ENCODE results near the gene PUS3. TPM values are rescaled to one million over a fixed set of nuclear protein-coding genes. Genes with fewer than 3 reads are reported as not detected.

PUS3 gene
- total RNA-seq, 1 donor from 2014 or later, result 8.1 TPM

DNA sequence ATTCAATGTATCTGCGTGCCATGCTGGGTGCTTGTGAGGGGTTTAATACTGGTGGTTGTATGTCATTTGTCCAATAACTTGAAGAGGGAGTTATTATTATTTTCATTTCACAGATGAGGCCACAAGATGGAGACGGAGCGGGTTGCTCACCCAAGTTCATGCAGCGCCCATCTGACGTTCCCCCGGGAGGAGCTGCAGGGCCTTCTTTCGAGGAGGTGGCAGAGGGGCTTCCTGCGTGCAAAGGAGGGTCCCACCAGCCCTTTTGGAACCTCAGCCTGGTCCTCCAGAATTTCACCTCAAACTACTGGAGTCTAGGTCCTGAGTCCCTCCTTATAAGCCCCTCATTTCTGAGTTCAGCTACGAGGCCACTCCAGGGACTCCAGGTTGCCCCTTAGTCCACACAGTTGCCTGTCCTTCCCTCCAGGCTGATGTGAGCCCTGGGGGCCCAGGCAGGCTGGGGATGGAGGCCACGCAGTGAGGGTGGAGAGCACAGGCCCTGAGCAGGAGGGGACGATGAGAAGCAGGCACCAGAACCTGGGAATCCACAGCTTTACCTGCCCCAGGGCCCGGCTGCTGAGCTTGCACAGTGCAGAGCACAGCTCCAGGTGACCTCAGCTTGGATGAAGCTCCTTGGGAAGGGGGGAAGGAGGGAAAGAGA is 39.9 kb upstream of the PUS3 start:
- DNase-seq (ENCODE audit: missing footprints) (no peak), ATAC-seq (no peak)
- intact Hi-C loops (cut with DNase I), result loop anchor here (5.0 kb wide), 2 partner anchors 119 to 249 kb away; partner anchors contain the start of gene CDON

- intact Hi-C loops (cut with DNase I), result loop anchor here (5.0 kb wide), 2 partner anchors 120 to 250 kb away; partner anchors contain the start of gene CDON
- ATAC-seq (peak; percentile 74), DNase-seq (ENCODE audit: missing footprints) (no peak)
These were observed 38.9 kb upstream of the PUS3 start for GRCh38 chr11:125941619-125942611.

DNA sequence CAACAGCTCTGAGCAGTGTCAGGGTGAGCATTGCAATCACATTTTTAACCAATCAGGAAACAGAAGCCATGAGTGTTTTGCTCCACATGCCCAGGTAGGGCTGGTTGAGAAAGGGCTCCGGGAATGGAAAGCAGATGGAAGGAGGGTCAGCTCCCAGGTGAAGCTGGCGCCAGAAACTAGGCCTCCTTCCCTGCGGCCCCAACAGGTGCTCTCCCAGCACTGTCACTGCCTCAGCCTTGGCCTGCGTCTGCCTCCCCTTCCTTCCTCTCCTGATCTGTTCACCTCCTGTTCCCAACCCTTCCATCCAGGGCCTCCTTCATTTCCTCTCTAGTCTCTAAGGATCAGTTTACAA is 38.2 kb upstream of the PUS3 start:
- intact Hi-C loops (cut with DNase I), result loop anchor here (5.0 kb wide), 2 partner anchors 121 to 251 kb away; partner anchors contain the start of gene CDON
- no peak for DNase-seq (ENCODE audit: missing footprints)
- no peak for ATAC-seq

DNA sequence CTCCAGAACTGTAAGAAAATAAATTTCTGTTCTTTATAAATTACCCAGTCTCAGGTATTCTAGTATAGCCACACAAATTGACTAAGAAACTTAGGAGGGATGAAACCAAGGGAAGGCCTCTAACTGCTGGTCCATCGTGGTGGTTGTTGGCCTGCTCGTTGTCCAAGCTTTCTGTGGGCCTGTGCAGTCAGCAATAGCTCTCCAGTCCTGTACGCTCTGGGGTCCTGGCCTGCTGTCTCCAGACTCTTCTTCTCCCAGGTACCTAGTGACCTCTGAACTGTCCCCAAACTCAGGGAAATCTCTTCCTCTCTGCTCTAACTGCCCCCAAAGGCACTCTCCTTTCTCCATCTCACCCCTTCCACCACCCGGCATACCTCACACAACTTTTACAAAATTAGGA is 37.1 kb upstream of the PUS3 start:
- intact Hi-C loops (cut with DNase I), result loop anchor here (5.0 kb wide), 2 partner anchors 122 to 252 kb away; partner anchors contain the start of gene CDON
- no peak for ATAC-seq
- DNase-seq (ENCODE audit: missing footprints), result no peak

DNA sequence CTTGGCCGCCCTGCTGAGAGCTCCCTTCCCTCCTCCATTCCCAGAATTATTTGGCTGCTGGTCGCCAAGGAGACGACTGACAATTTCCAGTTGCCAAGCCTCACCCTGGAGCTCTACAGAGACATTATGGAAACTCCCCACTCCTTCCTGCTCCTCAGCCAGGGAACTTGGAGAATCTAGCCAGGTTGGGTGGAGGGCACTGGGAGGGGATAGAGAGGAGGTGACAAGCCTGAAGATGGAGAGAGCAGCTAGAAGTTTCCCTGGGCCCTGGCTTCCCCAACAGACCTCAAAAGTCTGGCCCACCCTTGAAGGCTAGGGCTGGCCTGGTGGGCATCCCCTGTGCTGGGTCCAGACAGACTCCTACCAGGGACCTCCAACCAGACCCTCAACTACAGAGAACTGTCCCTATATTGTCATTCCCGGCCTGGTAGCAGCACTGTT is 36.1 kb upstream of the PUS3 start:
- ATAC-seq (peak; percentile 30), DNase-seq (ENCODE audit: missing footprints) (no peak)
- intact Hi-C loops (cut with DNase I), result no loop called here

GRCh38 chr11:125938418-125938817 is 35.4 kb upstream of the PUS3 start:
- no peak for ATAC-seq
- DNase-seq (ENCODE audit: missing footprints), result no peak
- intact Hi-C loops (cut with DNase I), result no loop called here

DNA sequence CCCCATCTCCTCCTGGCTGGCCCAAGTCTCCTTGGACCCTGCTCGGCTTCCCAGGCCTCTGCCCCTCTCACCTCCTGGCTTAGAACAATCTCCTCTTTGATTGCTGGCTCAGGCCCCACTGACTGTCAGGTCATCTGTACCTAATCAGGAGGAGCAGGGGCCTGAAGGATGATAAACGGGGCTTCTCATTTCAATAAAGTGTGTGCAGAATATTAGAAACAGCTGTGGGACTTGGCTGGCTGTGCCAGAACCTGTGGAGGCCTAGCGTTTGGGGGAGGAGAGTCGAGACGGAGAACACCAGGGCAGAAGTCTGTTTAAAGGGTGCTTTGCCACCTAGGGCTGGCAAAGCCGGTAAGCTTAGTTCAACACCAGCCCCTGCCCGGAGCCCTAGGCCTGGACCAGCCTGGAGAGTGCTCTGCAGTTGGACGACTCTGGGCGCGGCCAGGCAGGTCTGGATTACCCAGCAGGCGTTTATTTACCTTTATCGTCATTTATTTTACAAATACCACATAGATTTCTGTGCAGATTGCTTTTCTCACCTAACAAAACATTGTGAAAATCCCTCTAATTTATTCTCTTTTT is 32.7 kb upstream of the PUS3 start:
- no peak for ATAC-seq

DNA sequence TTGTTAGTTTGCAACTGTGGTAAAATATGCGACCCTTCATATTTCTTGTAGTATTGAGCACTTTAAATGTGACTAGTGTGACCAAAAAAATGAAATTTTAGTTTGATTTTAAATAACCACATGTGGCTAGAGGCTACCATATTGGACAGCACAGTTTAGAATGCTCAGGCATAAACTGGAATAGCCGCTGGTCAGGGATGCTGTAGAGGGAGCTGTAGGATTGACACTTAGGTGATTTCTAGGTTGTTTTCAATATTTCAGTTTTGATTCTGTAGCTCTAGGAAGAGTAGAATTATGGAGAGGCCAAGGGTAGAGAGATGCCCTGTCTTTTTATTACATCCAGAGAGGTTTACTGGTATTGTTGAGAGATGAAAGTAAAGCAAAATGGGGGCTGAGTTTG is 32.0 kb upstream of the PUS3 start:
- no peak for ATAC-seq
- DNase-seq (ENCODE audit: missing footprints), result no peak
- intact Hi-C loops (cut with DNase I), result no loop called here

More for the DNA sequence above, 32.7 kb upstream of the PUS3 start:
- no peak for DNase-seq (ENCODE audit: missing footprints)
- intact Hi-C loops (cut with DNase I), result no loop called here

DNA sequence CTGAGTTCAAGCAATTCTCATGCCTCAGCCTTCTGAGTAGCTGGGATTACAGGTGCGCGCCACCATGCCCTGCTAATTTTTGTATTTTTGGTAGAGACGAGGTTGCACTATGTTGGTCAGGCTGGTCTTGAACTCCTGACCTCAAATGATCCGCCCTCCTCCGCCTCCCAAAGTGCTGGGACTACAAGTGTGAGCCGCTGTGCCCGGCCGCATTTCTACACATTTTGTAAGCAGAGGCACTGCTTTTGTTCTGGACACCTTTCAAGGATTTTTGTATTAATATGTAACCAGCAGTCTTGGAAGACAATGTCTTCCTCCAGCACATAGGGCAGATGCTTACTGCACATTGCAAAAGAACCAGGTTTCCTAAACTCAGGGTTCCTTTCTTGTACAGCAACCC is 31.5 kb upstream of the PUS3 start:
- no peak for DNase-seq (ENCODE audit: missing footprints)
- intact Hi-C loops (cut with DNase I), result no loop called here
- no peak for ATAC-seq

DNA sequence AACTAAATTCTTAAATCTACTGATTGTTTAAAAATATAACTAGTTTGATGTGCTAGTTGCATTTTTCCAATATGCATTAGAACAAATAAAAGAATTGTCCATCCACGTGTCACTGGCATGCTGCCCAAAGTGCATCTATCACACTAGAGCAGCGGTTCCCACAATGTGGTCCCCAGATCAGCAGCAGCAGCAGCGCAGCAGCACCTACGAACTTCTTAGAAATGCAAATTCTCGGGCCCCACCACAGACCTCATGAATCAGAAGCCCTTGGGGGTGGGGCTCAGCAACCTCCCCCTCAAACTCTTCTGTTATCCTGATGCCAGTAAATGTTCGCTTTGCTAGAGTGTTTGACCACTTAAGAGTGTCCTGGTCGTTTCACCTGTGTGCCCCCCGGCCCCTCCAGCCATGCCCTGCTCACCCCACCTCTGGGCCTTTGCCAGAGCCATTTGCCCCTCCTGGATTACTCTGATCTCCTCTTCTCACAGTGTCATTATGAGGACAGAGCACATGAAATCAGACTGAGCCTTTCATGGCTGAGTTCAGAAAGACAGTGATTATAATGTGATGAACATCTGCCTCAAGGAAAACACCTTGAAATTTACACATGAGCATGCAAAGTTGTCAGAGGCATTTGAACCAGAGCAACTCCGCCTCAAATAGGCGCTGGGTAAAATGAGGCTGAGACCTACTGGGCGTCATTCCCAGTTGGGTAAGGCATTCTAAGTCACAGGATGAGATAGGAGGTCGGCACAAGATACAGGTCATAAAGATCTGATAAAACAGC is 30.2 kb upstream of the PUS3 start:
- intact Hi-C loops (cut with DNase I), result no loop called here
- no peak for ATAC-seq
- DNase-seq (ENCODE audit: missing footprints), result no peak

GRCh38 chr11:125932301-125932700 is 29.3 kb upstream of the PUS3 start:
- ATAC-seq, result no peak
- intact Hi-C loops (cut with DNase I), result no loop called here
- DNase-seq (ENCODE audit: missing footprints), result no peak

DNA sequence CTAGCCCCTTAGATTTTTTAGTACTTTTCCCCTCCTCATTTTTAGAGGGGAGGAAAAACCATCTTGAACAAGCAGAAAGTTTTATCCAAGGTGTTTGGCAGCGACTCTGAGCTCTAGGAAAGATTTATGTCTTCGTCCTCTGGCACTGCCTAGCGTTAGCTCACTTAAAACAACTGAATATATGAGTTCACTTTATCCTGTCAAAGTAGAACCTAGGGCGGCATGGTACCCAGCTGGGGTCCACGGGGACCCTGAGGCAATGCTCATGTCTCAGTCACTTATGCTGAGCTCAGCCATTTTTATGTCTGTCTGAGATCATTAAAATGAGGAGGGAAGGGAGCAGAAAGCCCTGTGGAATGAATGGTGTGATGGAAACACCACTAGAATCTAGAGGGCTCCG is 28.7 kb upstream of the PUS3 start:
- ATAC-seq (no peak), DNase-seq (ENCODE audit: missing footprints) (no peak)
- intact Hi-C loops (cut with DNase I), result no loop called here

DNA sequence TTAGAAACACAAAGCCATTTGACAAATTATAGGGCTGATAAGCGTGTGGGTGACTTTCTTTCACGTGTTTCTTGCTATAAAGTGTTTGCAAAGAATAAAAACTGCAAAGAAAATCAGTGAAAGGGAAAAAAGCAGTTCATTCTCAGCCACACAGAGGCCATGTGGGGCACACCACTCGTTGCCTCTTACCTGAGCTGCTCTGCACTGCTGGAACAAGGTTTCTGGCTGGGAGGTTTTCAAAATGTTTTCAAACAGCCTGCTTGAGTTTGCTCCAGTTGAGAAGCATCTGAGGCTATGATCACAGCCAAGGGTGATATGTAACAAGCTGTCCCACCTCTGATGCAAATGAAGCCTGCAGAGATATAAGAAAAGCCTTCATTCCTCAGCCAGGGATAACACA is 28.1 kb upstream of the PUS3 start:
- DNase-seq (ENCODE audit: missing footprints) (no peak), ATAC-seq (no peak)
- intact Hi-C loops (cut with DNase I), result no loop called here

DNA sequence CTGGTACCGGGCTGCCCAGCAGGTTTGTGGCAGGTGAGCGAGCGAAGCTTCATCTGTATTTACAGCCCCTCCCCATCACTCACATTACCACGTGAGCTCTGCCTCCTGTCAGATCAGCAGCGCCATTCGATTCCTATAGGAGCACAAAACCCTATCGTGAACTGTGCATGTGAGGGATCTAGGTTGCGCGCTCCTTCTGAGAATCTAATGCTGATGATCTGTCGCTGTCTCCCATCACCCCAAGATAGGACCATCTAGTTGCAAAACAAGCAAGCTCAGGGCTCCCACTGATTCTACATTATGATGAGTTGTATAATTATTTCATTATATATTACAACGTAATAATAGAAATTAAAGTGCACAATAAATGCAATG is 27.1 kb upstream of the PUS3 start:
- intact Hi-C loops (cut with DNase I), result no loop called here
- DNase-seq (ENCODE audit: missing footprints) (no peak), ATAC-seq (no peak)

GRCh38 chr11:125929445-125930075 is 26.6 kb upstream of the PUS3 start:
- DNase-seq (ENCODE audit: missing footprints), result no peak
- ATAC-seq, result no peak
- intact Hi-C loops (cut with DNase I), result no loop called here

- intact Hi-C loops (cut with DNase I), result no loop called here
- no peak for DNase-seq (ENCODE audit: missing footprints)
- no peak for ATAC-seq
These were observed 23.7 kb upstream of the PUS3 start for GRCh38 chr11:125926682-125927081.

DNA sequence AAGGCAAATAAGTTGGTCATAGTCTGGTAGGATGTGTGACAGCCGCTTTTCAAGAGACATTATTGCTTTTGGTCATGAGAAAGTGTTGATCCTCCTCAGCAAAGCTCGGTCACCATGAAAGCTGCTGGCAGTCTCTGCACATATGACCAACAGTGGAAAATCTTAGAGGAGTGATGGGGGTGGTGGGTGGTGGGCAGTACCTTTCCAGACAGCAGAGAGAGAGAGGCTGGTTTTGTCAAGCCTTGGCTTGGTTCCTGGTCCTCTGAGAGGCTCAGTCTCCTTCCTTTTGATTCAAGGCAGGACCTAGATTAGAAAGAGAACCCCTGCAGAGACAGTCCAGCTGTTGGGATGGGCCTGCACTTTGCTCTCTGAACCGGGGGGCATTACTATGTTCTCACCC is 22.8 kb upstream of the PUS3 start:
- intact Hi-C loops (cut with DNase I), result no loop called here
- DNase-seq (ENCODE audit: missing footprints), result no peak
- ATAC-seq, result no peak

DNA sequence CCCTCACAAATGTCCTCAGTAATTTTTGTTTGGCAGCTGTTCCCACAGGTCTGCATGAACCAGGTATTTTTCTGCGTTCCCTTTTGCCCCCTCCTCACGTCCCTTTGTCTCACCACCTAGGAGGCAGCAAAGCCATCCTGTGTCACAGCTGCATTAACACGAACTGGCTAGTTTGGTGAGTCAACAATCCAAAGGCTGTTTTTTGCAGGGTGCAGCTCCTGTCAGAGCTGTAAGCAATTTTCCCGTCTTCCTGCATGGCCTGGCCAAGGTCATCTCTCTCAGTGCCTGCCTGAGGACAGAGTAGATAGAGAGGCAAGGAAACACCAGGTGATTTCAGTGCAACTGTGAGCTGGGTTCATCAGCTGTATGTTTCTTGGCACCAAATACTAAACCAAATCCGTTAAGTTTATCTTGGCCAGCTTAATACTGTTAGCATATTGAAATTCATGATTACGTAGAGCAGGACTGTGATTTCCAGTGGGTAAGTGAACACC is 22.3 kb upstream of the PUS3 start:
- intact Hi-C loops (cut with DNase I), result no loop called here
- DNase-seq (ENCODE audit: missing footprints) (no peak), ATAC-seq (no peak)
